GOT3 (cell line): Measurements from ENCODE around the gene SUSD1.

ENCODE experiments used
- DNase-seq: peaks from one replicate; lab custom pipeline; 2025; ENCODE audit warnings: mixed read lengths; lab: John Stamatoyannopoulos, UW

The SUSD1 gene

GRCh38 chr9:112064871-112065270 lies 110.2 kb downstream of the SUSD1 start:
- no peak for DNase-seq

- no peak for DNase-seq
Measured at GRCh38 chr9:112063586-112063985, 111.5 kb downstream of the SUSD1 start.

- no peak for DNase-seq
Measured at GRCh38 chr9:112063151-112063550, 111.9 kb downstream of the SUSD1 start.

DNA sequence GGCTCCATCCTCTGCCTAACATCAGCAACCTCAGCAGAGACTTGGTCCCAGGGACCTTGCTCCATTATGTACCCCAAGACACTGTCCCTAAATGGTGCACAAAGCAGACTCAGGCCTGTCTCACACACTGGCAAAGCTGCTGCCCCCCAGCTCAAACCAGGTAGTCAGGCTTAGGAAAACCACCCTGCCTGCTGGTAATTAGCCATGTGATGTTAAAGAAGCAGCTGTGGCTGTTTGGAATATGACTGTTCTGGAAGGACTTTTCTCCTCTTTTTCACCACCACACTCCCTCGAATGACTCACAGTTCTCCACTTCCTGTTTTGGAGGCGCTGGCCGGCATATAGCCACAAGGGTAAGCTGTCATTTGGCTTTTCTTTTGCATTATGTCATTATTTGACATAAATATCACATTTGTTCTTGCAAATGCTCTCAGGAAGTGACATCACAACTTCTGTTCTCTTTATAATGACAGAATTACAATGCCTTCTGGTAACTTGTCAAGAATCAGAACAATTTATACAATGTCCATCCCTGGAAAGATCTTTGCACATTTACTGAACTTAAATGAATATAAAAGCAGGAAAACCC lies 113.9 kb downstream of the SUSD1 start:
- no peak for DNase-seq

DNA sequence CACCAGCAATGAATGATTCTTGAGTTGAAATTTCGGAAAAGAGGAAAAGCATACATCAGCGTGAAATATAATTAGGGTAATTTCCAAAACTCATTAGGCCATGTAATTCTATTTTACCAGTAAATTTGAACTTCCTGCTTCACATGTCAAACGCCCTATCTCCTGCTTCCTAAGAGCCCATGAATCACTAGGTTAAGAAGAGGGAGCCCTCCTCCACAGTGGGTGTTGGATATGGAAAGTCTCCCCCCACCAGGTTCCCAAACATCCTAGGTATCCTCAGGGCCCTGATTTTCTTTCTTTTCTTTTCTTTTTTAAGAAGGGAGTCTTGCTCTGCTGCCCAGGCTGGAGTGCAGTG lies 115.2 kb downstream of the SUSD1 start:
- DNase-seq, result no peak

DNA sequence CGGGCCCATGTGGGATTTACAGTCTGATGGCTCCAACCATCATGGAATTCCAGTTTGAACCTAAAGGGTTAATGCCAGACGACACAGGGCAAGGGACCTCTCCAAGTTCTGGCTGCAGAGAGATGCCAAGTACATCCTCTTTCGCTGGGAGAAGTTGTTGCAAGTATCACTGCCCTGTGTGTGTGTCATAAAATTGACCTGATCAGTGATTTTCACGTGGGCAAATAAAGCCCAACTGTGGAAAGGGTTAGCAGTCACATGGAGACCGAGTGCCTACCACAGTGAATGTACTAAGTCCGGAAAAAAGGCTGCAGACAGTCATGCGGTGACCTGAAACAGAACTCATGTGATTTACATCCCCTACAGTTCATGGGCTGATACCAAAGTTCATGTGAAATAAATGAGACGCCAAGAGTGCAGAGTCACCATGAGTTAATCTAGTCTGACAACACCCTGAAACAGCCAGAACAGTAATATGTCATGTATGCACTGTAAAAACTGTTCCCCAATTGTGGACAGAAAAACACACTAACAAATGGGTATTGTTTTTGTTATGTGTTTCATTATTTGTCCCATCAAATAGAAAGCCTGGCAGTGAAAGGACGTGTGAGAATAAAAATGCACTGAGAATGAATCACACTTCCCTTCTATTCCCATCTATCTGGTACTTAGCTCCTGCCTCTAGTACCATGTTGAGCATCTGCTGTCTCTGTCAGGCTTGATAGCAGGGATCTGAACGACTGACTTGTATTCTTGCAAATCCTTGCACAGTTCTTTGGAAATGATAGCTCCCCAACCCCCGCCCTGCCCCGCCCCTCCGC lies 115.7 kb downstream of the SUSD1 start:
- no peak for DNase-seq

- no peak for DNase-seq
Measured at GRCh38 chr9:112056996-112057395, 118.1 kb downstream of the SUSD1 start.

DNA sequence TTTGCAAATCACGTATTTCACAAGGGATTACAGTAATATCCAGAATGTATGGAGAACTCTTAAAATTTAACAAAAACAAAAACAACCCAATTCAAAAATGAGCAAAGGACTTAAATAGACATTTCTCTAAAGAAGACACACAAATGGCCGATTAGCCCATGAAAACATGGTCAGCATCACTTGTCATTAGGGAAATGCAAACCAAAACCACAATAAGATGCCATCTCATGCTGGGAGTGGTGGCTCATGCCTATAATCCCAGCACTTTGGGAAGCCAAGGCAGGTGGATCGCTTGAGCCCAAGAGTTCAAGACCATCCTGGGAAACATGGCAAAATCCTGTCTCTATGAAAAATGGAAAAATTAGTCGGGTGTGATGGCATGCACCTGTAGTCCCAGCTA lies 120.2 kb downstream of the SUSD1 start:
- no peak for DNase-seq

- no peak for DNase-seq
Measured at GRCh38 chr9:112051812-112052211, 123.3 kb downstream of the SUSD1 start.

DNA sequence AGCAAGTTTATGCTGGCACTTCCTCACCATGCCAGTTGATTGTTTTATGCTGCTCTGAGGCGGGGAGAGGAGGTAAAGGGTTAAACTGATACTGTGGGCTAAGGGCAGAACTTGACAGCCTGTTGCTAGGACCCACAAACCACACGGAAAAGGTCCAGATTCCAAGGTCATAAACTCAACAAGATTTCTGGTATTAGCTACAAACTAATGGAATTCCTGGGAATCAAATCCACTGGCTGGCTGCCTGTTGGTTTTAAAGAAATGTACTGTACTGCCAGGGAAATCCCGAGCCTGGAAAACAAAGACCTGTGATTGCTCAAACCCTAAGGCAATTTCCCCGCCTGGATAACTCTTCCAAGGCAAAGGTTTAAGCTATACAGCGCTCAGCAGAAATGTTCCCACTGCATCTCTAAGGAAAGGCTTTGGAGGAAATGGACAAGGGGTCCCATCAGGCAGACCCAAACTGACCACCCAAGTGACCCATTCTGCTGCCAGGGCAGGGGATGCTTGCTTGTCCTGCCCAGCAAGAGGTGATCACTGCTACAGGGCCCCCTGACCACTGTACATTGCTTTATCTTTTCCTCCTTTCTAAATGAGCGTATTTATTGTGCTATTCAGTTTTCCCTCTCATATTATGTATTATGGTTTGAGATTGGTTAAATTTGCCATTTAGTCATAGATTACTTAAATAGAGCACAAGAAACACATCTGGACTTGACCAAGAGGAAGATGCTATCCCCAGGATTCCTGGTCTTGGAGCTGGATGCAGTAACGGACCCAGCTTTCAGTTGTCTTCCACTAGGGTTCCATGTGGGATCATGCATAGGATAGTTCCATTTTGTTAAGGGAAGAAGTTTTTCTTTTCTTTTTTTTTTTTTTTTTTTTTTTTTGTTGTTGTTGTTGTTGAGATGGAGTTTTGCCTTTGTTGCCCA lies 124.3 kb downstream of the SUSD1 start:
- DNase-seq, result no peak

DNA sequence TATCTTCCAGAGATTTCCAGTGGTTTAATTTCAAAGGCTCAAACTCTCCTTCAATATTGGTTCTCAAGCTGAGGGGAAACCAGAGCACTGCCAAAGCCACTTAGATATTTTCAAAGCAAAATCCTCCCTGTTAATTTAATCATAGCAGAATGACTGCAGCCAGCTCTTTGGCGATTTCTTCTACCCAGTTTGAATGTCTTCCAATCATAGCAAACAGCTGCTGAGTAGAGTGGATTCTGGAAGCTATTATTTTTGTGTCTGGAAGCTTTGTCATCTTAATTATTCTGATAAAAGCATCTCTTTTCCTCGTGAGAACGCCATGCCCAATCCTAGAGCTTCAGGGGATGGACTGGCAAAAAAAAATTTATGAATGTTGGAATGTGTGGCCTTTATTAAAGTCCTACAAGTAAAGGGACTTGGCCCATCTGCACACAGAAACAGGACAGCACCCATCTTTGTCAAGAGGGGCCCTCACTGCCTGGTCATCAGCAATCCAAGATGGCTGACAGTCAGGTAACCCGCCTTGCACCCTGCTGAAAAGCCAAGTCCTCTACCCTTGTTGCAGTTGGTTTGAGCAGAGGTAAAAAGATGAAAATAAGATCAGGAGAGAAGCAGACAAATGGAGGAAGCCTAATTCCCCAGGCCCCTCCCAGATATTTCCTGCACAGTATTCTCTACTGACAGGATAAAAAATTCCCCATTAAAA lies 125.1 kb downstream of the SUSD1 start:
- DNase-seq, result no peak

GRCh38 chr9:112048924-112049691 lies 126.0 kb downstream of the SUSD1 start:
- DNase-seq, result no peak

DNA sequence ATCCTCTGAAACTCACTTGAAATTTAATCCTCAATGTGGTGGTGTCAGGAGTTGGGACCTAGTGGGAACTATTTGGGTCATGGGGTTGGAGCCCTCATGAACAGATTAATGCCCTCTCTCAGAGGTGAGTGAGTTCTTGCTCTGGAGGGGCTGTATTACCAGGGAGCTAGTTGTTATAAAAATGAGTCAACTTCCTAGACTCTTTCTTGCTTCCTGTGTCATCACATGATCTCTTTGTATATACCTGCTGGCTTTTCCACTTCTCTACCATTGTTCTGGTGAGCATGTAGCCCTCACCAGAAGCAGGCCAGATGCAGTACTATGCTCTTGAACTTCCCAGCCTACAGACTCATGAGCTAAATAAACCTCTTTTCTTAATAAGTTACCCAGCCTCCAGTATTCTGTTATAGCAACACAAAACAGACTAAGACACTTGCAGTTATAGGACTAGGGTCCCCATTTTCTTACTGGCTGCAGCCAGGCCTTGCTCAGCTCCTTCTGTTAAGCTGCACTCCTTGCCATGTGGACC lies 127.5 kb downstream of the SUSD1 start:
- DNase-seq, result no peak

DNA sequence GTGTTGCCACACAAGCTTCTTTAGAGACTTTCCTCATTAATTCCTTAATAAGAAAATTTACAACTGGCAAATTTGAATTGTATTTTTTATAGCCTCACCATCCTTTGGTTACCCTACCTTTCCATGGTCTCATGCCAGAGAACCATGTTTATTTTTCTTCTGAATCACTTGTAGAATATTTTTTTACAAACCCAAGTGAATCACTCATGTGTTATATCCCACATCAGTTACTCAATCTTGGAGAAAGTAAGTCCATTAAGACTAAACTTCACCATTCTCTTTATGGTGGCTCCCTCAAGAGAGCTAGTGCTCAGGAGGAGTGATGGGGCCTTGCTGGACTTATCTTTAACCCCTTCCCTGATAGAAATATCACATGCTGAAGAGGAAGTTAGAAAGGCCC lies 128.9 kb downstream of the SUSD1 start:
- no peak for DNase-seq

DNA sequence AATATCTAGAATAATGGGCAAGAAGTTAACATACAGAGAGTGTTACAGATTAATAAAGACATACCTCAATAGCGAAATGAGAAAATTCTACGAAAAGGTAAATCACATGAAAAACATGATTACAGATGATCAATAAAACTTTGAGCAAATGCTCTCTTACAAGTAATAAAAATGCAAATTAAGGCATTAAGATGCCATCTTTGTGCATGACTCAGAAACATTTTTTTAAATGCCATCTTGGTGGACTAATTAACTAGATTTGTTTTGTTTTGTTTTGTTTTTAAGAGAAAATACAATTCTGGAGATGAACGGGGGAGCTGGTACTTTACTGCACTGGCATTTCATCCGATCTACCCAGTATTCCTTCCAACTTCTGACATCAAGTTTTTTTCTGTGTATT lies 130.2 kb downstream of the SUSD1 start:
- no peak for DNase-seq

GRCh38 chr9:112044186-112044585 lies 130.9 kb downstream of the SUSD1 start:
- no peak for DNase-seq

DNA sequence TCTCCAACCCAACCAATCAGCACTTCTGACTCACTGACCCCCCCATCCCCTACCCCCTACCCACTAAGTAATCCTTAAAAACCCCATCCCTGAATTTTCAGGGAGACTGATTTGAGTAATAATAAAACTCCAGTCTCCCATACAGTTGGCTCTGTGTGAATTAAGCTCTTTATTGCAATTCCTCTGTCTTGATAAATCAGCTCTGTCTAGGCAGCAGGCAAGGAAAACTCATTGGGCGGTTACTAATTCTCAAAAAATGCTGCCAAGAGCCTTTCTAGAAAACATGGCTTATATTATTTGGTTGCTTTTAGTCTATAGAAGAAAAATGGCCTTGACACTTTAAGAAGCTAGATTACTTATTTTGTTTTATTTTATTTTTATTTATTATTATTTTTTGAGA lies 131.7 kb downstream of the SUSD1 start:
- no peak for DNase-seq

GRCh38 chr9:112042769-112043168 lies 132.3 kb downstream of the SUSD1 start:
- DNase-seq, result no peak

- no peak for DNase-seq
Measured at GRCh38 chr9:112042244-112042638, 132.9 kb downstream of the SUSD1 start.

DNA sequence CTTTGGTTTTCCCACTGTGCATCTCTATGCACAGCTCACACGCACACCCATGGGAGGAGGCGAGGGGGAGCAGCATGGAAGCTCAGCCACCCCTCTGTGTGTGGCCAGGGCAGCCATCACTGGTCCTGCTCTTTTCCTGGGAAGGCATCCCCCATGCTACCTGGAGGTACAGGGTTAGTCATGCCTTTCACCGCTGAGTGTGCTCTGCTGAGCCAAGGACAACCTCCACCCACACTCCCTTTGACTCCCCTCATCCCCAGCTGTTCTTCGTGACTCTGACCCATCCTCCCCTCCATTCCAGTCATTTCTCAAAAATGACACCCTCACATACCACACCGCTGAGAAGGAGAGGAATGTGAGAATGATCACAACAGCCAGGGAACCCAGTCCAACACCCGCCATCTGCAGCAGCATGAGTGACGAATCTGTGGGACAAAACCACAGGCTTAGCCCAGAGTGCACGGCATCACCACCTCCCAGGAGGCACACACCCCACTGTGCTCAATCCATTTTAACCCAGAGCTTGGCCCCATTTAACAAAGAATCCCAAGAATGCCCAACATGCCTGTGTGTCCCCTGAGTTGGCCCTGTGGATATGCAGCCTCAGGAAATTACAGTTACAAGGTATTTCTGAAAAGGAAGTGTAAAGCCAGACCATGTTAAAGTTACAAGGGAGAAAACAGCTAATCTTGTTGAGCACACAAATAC lies 133.4 kb downstream of the SUSD1 start:
- DNase-seq, result peak; percentile 30

DNA sequence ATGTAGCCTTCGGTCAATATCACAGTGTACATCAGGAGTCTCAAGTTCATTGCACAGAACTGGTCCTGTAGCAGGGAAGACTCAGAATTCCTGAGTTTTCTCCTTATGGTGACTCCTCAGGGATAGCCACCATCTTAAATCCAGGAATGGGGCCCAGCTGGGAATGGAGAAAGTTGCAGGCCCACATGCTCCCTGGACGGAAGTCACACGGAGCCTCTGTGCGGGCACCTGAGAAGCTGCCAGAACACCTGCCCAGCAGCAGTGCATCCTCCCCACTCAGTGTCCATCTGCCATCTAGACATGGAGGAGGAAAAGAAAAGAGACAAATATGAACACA lies 133.9 kb downstream of the SUSD1 start:
- DNase-seq, result no peak
